Measurements from ENCODE around the gene TMOD3.
"Not testable (repeated sequence)": the region's sequence is repeated elsewhere in the genome, so short reads cannot be mapped to it uniquely, and the experiment has no call there.

Gene TMOD3

GRCh38 chr15:51829376-51830275, at the start of gene TMOD3:
TSS of gene TMOD3 (plus strand) at chr15:51829653. CDS start at chr15:51862885, 33,232 bp downstream.
- peak; percentile 86 for DNase-seq (ENCODE audit: low read depth, low spot score)

GRCh38 chr15:51780636-51781035, 48.8 kb upstream of the TMOD3 start:
- DNase-seq (ENCODE audit: low read depth, low spot score) = no peak

GRCh38 chr15:51781506-51781905, 47.9 kb upstream of the TMOD3 start:
- no peak for DNase-seq (ENCODE audit: low read depth, low spot score)

GRCh38 chr15:51782357-51782896, 47.0 kb upstream of the TMOD3 start:
- DNase-seq (ENCODE audit: low read depth, low spot score) = no peak

GRCh38 chr15:51783967-51784366, 45.5 kb upstream of the TMOD3 start:
- no peak for DNase-seq (ENCODE audit: low read depth, low spot score)

- not testable (repeated sequence) for DNase-seq (ENCODE audit: low read depth, low spot score)
Observed at GRCh38 chr15:51787130-51787529, 42.3 kb upstream of the TMOD3 start.

- DNase-seq (ENCODE audit: low read depth, low spot score) = not testable (repeated sequence)
Observed at GRCh38 chr15:51792474-51792873, 37.0 kb upstream of the TMOD3 start.

GRCh38 chr15:51793521-51794305, 35.7 kb upstream of the TMOD3 start:
- no peak for DNase-seq (ENCODE audit: low read depth, low spot score)

- no peak for DNase-seq (ENCODE audit: low read depth, low spot score)
Observed at GRCh38 chr15:51796847-51797401, 32.5 kb upstream of the TMOD3 start.

- DNase-seq (ENCODE audit: low read depth, low spot score) = no peak
Observed at GRCh38 chr15:51798281-51798680, 31.2 kb upstream of the TMOD3 start.

GRCh38 chr15:51799282-51800252, 29.9 kb upstream of the TMOD3 start:
- DNase-seq (ENCODE audit: low read depth, low spot score) = no peak

- DNase-seq (ENCODE audit: low read depth, low spot score) = no peak
Observed at GRCh38 chr15:51801391-51801835, 28.0 kb upstream of the TMOD3 start.

GRCh38 chr15:51802593-51802992, 26.9 kb upstream of the TMOD3 start:
- DNase-seq (ENCODE audit: low read depth, low spot score) = no peak

GRCh38 chr15:51803965-51804364, 25.5 kb upstream of the TMOD3 start:
- DNase-seq (ENCODE audit: low read depth, low spot score) = no peak

GRCh38 chr15:51806123-51806522, 23.3 kb upstream of the TMOD3 start:
- no peak for DNase-seq (ENCODE audit: low read depth, low spot score)

- no peak for DNase-seq (ENCODE audit: low read depth, low spot score)
Observed at GRCh38 chr15:51809457-51809856, 20.0 kb upstream of the TMOD3 start.

- no peak for DNase-seq (ENCODE audit: low read depth, low spot score)
Observed at GRCh38 chr15:51812598-51812997, 16.9 kb upstream of the TMOD3 start.

- DNase-seq (ENCODE audit: low read depth, low spot score) = no peak
Observed at GRCh38 chr15:51814606-51815005, 14.8 kb upstream of the TMOD3 start.

GRCh38 chr15:51816611-51817010, 12.8 kb upstream of the TMOD3 start:
- DNase-seq (ENCODE audit: low read depth, low spot score) = no peak

- DNase-seq (ENCODE audit: low read depth, low spot score) = no peak
Observed at GRCh38 chr15:51818150-51818549, 11.3 kb upstream of the TMOD3 start.

GRCh38 chr15:51825698-51826097, 3.8 kb upstream of the TMOD3 start:
- DNase-seq (ENCODE audit: low read depth, low spot score) = no peak

Measured in activated CD4-positive, CD25-positive, alpha-beta regulatory T cell treated with anti-CD3 and anti-CD28 coated beads, Interleukin-2, amount 50 U/mL, for 16 hours (primary cell).